Activated T-helper 2 cell treated with anti-CD3 and anti-CD28 coated beads, Interferon-gamma antibody, Interleukin-2, Interleukin-4, amounts not matched to agents 10 μg/mL and 5 μg/mL and 100 μg/mL, durations not matched to agents 14 hours and 24 hours and 36 hours (primary cell): ENCODE results near the gene PRR20D. TPM values are rescaled to one million over a fixed set of nuclear protein-coding genes. Genes with fewer than 3 reads are reported as not detected.

ENCODE experiments used
- DNase-seq: peaks from one replicate; pipeline ENCODE4 v3.0.0; 2021; ENCODE audit warnings: low spot score
- H3K27ac Mint-ChIP-seq: one replicate; pipeline ENCODE4 v1.8.0; 2021; ENCODE audit warnings: mixed read lengths
- H3K27me3 Mint-ChIP-seq: one replicate; pipeline ENCODE4 v1.8.0; 2021; ENCODE audit warnings: low read depth, mixed read lengths
- H3K36me3 Mint-ChIP-seq: one replicate; pipeline ENCODE4 v1.8.0; 2021; ENCODE audit warnings: low read depth, mixed read lengths
- H3K4me1 Mint-ChIP-seq: one replicate; pipeline ENCODE4 v1.8.0; 2021; ENCODE audit warnings: low read depth, mixed read lengths
- H3K4me3 Mint-ChIP-seq: one replicate; pipeline ENCODE4 v1.8.0; 2021; ENCODE audit warnings: low read depth, mild to moderate bottlenecking, moderate library complexity, mixed read lengths
- H3K9me3 Mint-ChIP-seq: one replicate; pipeline ENCODE4 v1.8.0; 2021; ENCODE audit warnings: mixed read lengths
- intact Hi-C: fragments of 100-400 bp; cut with micrococcal nuclease; formaldehyde crosslinking; loops from one replicate; pipeline ENCODE4 v1.15.1; 2023
- total RNA-seq: library from RNA; stranded (reverse); gene quantifications from 2 replicates; pipeline ENCODE4 v1.2.3, GENCODE V29; 2022

The PRR20D gene
- total RNA-seq, 1 donor from 2014 or later: not detected

DNA sequence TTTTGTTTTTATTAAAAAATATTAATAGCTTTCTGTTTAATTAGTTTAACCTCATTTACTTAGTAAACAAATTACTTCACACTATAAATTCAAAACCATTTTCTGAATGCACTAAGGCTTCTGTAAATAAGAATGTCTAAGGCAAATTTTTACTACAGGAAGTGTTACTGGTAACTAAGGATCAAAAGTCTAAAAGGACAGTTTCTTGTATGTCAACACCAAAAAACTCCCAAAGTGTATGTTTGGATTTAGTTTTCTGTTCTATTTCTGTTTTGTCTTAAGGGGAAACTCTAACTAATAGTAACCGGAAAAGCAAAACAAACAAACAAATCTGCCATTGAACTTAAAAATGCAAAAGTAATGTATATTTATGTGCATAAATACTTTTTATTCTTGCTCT is 31.2 kb downstream of the PRR20D start:
- H3K4me3 Mint-ChIP-seq: no peak overlapping the region
- H3K9me3 Mint-ChIP-seq: peaks cover 4% of the 10 kb centered on the region
- no peak for DNase-seq
- H3K4me1 Mint-ChIP-seq: no peaks in the 10 kb centered on the region
- H3K36me3 Mint-ChIP-seq: no peaks in the 10 kb centered on the region
- intact Hi-C loops: no loop called here
- no peaks in the 10 kb centered on the region for H3K27me3 Mint-ChIP-seq
- H3K27ac Mint-ChIP-seq: no peak overlapping the region

DNA sequence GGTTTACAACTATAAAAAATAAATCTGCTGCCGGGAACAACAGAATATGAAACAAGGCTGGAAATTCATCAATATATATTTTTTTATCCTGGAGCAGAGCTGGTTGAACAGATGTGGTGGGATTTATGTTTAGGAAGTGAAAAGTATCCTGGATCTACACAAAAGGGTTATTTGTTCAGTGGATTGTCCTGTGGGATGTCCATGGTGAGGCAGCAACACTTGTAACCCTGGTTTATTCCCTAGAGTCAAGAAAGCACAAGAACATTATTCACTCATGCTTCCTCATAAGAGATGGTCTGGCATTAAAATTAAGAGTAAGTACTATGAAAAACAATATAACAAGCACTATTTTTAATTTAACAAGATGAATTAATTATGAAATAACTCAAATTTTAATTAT is 52.6 kb downstream of the PRR20D start:
- Mint-ChIP-seq H3K27ac (no peak overlapping the region), H3K4me1 (no peaks in the 10 kb centered on the region), H3K36me3 (no peaks in the 10 kb centered on the region), H3K4me3 (no peak overlapping the region), H3K9me3 (peaks cover 21% of the 10 kb centered on the region), H3K27me3 (no peaks in the 10 kb centered on the region)
- no peak for DNase-seq
- intact Hi-C loops: no loop called here

Other genes starting within 250 kb of the PRR20D start
- not detected in 2 replicates for gene PRR20A, start 19.7 kb upstream of the PRR20D start, total RNA-seq
- not detected in 2 replicates for gene PRR20B, start 13.1 kb upstream of the PRR20D start, total RNA-seq
- gene PRR20C, start 6.6 kb upstream of the PRR20D start, total RNA-seq: not detected in 2 replicates
- not detected in 2 replicates for gene PRR20E, start 6.6 kb downstream of the PRR20D start, total RNA-seq